ENCODE data around the gene ZBED4.
A peak's percentile ranks its signal among the peaks of the same experiment; 100 is the strongest.

The ZBED4 gene

DNA sequence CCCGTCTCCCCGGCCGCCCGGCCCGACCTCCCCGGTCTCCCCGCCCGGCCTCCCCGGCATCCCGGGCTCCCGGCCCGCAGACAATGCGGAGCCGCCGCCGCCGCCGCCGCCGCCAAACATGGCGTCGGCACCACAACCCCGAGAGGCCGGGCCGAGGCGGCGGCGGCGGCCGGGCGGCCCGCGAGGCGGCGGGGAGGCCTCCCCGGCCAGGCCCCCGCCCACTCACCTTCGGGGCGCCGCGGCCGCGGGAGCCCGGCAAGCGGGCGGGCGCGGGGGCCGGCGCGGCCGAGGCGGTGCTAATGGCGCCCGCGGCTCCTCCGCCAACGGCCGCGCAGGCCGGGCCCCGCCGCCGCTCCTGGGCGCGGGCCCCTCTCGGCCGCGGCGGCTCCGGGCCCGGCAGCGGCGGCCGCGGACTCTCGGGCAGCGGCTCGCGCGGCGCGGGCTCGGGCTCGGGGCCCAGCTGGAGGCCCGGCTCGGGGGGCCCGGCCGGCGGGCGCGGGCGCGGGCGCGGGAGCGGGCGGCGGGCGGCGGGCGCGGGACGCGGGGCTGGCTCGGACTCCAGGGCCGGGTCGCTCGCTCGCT is 26.3 kb upstream of the ZBED4 start:
- H3K4me1 ChIP-seq (ENCODE audit: insufficient read depth, insufficient read length) = peaks cover 5% of the 10 kb centered on the region
- H3K9me3 ChIP-seq (ENCODE audit: insufficient read depth, low read length) = peaks cover 42% of the 10 kb centered on the region; the same call in 1 of the 2 replicates
- TF ChIP-seq ZNF274 (IDR thresholded peaks at IDR 0.05; ENCODE audit: low read depth, low read length) (no peak), YY1 (IDR thresholded peaks at IDR 0.05; ENCODE audit: insufficient read depth, insufficient read length) (no peak), SUZ12 (IDR thresholded peaks at IDR 0.05; ENCODE audit: extremely low read depth, insufficient read depth, insufficient read length) (no peak)
- H3K27me3 ChIP-seq (ENCODE audit: insufficient read depth, insufficient read length) = no peaks in the 10 kb centered on the region
- no peak for DNase-seq (ENCODE audit: low read depth, low spot score)
- H3K36me3 ChIP-seq (ENCODE audit: insufficient read depth, insufficient read length, low read length) = peaks cover 42% of the 10 kb centered on the region
- H3K9ac ChIP-seq (ENCODE audit: insufficient read length, low read depth) = peak overlapping the region; percentile 88
- H3K4me3 ChIP-seq (ENCODE audit: insufficient read length, low read depth) = peak overlapping the region; percentile 75

DNA sequence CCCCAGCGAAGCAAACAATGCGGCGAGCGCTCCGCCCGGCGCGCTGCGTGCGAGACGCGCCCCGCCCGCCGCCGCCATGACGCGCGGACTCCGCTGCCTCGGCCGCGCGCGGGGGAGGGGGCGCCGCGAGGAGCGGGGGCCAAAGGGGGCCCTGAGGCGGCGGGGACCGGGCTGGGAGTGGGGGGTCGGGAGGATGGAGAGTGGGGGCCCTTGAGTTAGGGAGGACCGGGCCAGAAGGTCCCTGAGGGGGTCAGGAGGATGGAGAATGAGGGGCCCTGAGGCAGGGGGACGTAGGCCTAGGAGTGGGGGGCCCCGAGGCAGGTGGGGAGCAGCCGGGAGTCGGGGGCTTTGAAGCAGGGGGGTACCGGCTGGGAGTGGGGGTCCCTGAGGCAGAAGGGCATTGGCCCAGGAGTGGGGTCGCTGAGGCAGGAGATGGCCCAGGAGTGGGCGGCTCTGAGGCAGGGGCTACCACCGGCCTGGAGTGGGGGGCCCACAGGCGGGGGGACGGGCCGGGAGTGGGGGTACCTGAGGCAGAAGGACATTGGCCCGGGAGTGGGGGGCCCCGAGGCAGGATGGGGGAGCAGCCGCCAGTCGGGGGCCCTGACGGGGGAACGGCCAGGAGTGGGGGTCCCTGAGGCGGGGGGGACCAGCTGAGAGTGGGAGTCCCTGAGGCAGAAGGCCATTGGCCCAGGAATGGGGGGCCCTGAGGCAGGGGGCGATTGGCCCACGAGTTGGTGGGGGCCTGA is 25.6 kb upstream of the ZBED4 start, which contains the start of gene BRD1:
TSS of gene BRD1 (minus strand) at position 21 of the 746 bp plus-strand sequence. CDS start 3,556 bp downstream, outside the sequence.
- Histone ChIP-seq H3K9me3 (ENCODE audit: insufficient read depth, low read length) (peaks cover 42% of the 10 kb centered on the region; the same call in 1 of the 2 replicates), H3K36me3 (ENCODE audit: insufficient read depth, insufficient read length, low read length) (peaks cover 36% of the 10 kb centered on the region), H3K27me3 (ENCODE audit: insufficient read depth, insufficient read length) (no peaks in the 10 kb centered on the region), H3K9ac (ENCODE audit: insufficient read length, low read depth) (peak within 1 kb of the TSS; percentile 88), H3K4me3 (ENCODE audit: insufficient read length, low read depth) (peak within 1 kb of the TSS; percentile 75), H3K4me1 (ENCODE audit: insufficient read depth, insufficient read length) (peaks cover 5% of the 10 kb centered on the region)
- TF ChIP-seq YY1 (IDR thresholded peaks at IDR 0.05; ENCODE audit: insufficient read depth, insufficient read length) (no peak), ZNF274 (IDR thresholded peaks at IDR 0.05; ENCODE audit: low read depth, low read length) (no peak), SUZ12 (IDR thresholded peaks at IDR 0.05; ENCODE audit: extremely low read depth, insufficient read depth, insufficient read length) (no peak)
- DNase-seq (ENCODE audit: low read depth, low spot score) = no peak

- no peak for DNase-seq (ENCODE audit: low read depth, low spot score)
- Histone ChIP-seq H3K27me3 (ENCODE audit: insufficient read depth, insufficient read length) (no peaks in the 10 kb centered on the region), H3K9ac (ENCODE audit: insufficient read length, low read depth) (no peak overlapping the region), H3K36me3 (ENCODE audit: insufficient read depth, insufficient read length, low read length) (peaks cover 31% of the 10 kb centered on the region), H3K9me3 (ENCODE audit: insufficient read depth, low read length) (peaks cover 42% of the 10 kb centered on the region; the same call in 1 of the 2 replicates), H3K4me3 (ENCODE audit: insufficient read length, low read depth) (no peak overlapping the region), H3K4me1 (ENCODE audit: insufficient read depth, insufficient read length) (peaks cover 5% of the 10 kb centered on the region)
- TF ChIP-seq ZNF274 (IDR thresholded peaks at IDR 0.05; ENCODE audit: low read depth, low read length) = no peak
- no peak for TF ChIP-seq YY1 (IDR thresholded peaks at IDR 0.05; ENCODE audit: insufficient read depth, insufficient read length)
- TF ChIP-seq SUZ12 (IDR thresholded peaks at IDR 0.05; ENCODE audit: extremely low read depth, insufficient read depth, insufficient read length) = no peak
These were observed 25.1 kb upstream of the ZBED4 start for GRCh38 chr22:49828599-49828965.

- peaks cover 24% of the 10 kb centered on the region for H3K36me3 ChIP-seq (ENCODE audit: insufficient read depth, insufficient read length, low read length)
- no peak for TF ChIP-seq ZNF274 (IDR thresholded peaks at IDR 0.05; ENCODE audit: low read depth, low read length)
- no peak for TF ChIP-seq SUZ12 (IDR thresholded peaks at IDR 0.05; ENCODE audit: extremely low read depth, insufficient read depth, insufficient read length)
- no peak for TF ChIP-seq YY1 (IDR thresholded peaks at IDR 0.05; ENCODE audit: insufficient read depth, insufficient read length)
- no peaks in the 10 kb centered on the region for H3K27me3 ChIP-seq (ENCODE audit: insufficient read depth, insufficient read length)
- peaks cover 5% of the 10 kb centered on the region for H3K4me1 ChIP-seq (ENCODE audit: insufficient read depth, insufficient read length)
- no peak overlapping the region for H3K4me3 ChIP-seq (ENCODE audit: insufficient read length, low read depth)
- peaks cover 42% of the 10 kb centered on the region; the same call in 1 of the 2 replicates for H3K9me3 ChIP-seq (ENCODE audit: insufficient read depth, low read length)
- H3K9ac ChIP-seq (ENCODE audit: insufficient read length, low read depth) = no peak overlapping the region
- DNase-seq (ENCODE audit: low read depth, low spot score) = no peak
These were observed 24.4 kb upstream of the ZBED4 start for GRCh38 chr22:49829044-49829853.

DNA sequence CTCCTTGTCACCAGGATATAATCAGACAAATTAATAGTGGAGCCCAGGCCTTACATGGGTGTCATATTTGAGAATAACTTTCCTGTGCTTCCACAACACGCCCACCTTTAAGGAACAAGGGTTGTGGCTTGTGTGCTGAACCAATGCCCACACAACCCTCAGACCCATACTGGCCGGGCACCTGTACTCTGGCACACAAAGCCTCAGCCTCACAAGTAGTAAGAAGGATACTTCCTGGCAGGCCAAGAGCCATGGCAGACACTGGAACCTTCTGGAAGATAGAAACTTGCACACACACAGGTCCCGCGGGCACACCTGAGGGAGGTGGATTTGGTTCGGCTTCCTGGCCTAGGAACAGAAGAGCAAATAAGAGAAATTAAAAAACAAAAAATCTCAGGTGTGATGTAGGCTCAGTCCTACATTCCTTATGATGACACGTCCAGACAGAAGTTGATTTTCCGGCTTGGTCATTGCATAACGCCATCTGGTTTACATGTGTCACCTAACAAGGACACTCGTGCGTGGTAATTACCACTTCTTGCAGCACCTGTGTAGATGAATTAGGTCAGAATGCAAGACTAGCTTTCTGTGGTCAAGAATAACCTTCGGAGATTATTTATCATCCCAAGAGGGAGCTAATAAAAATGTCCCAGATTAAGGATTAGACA is 20.2 kb upstream of the ZBED4 start:
- no peak for DNase-seq (ENCODE audit: low read depth, low spot score)
- no peak for TF ChIP-seq ZNF274 (IDR thresholded peaks at IDR 0.05; ENCODE audit: low read depth, low read length)
- peaks cover 5% of the 10 kb centered on the region for H3K36me3 ChIP-seq (ENCODE audit: insufficient read depth, insufficient read length, low read length)
- H3K9me3 ChIP-seq (ENCODE audit: insufficient read depth, low read length) = peaks cover 25% of the 10 kb centered on the region; the same call in 1 of the 2 replicates
- no peak overlapping the region for H3K4me3 ChIP-seq (ENCODE audit: insufficient read length, low read depth)
- H3K27me3 ChIP-seq (ENCODE audit: insufficient read depth, insufficient read length) = no peaks in the 10 kb centered on the region
- no peaks in the 10 kb centered on the region for H3K4me1 ChIP-seq (ENCODE audit: insufficient read depth, insufficient read length)
- no peak overlapping the region for H3K9ac ChIP-seq (ENCODE audit: insufficient read length, low read depth)

- Histone ChIP-seq H3K9ac (ENCODE audit: insufficient read length, low read depth) (peak overlapping the region; percentile 69), H3K4me3 (ENCODE audit: insufficient read length, low read depth) (peak overlapping the region; percentile 33), H3K36me3 (ENCODE audit: insufficient read depth, insufficient read length, low read length) (no peaks in the 10 kb centered on the region), H3K27me3 (ENCODE audit: insufficient read depth, insufficient read length) (no peaks in the 10 kb centered on the region), H3K4me1 (ENCODE audit: insufficient read depth, insufficient read length) (no peaks in the 10 kb centered on the region), H3K9me3 (ENCODE audit: insufficient read depth, low read length) (no peaks in the 10 kb centered on the region)
- TF ChIP-seq SUZ12 (IDR thresholded peaks at IDR 0.05; ENCODE audit: extremely low read depth, insufficient read depth, insufficient read length) (no peak), YY1 (IDR thresholded peaks at IDR 0.05; ENCODE audit: insufficient read depth, insufficient read length) (no peak), ZNF274 (IDR thresholded peaks at IDR 0.05; ENCODE audit: low read depth, low read length) (no peak)
- no peak for DNase-seq (ENCODE audit: low read depth, low spot score)
These were observed 14.6 kb upstream of the ZBED4 start for GRCh38 chr22:49838771-49839717.
